ENCODE measurements around the gene FAM177B.

The FAM177B gene

GRCh38 chr1:222791006-222791710 is 54.2 kb downstream of the FAM177B start:
- no peak overlapping the region for H3K4me3 ChIP-seq (ENCODE audit: low read depth, low read length)
- no peak for TF ChIP-seq CTCF (conservative IDR thresholded peaks at IDR 0.05; ENCODE audit: low read depth, low read length)
- DNase-seq (ENCODE audit: low read depth), result no peak

GRCh38 chr1:222792744-222793143 is 55.7 kb downstream of the FAM177B start:
- no peak overlapping the region for H3K4me3 ChIP-seq (ENCODE audit: low read depth, low read length)
- peak; percentile 58 for TF ChIP-seq CTCF (conservative IDR thresholded peaks at IDR 0.05; ENCODE audit: low read depth, low read length)
- peak; percentile 65 for DNase-seq (ENCODE audit: low read depth)

- H3K4me3 ChIP-seq (ENCODE audit: low read depth, low read length), result no peak overlapping the region
- peak; percentile 46 for TF ChIP-seq CTCF (conservative IDR thresholded peaks at IDR 0.05; ENCODE audit: low read depth, low read length)
- DNase-seq (ENCODE audit: low read depth), result peak; percentile 35
Observed at GRCh38 chr1:222794656-222795474, 57.9 kb downstream of the FAM177B start.

GRCh38 chr1:222798116-222798515 is 61.1 kb downstream of the FAM177B start:
- no peak overlapping the region for H3K4me3 ChIP-seq (ENCODE audit: low read depth, low read length)
- peak; percentile 70 for DNase-seq (ENCODE audit: low read depth)
- no peak for TF ChIP-seq CTCF (conservative IDR thresholded peaks at IDR 0.05; ENCODE audit: low read depth, low read length)

GRCh38 chr1:222798975-222799374 is 62.0 kb downstream of the FAM177B start:
- no peak for TF ChIP-seq CTCF (conservative IDR thresholded peaks at IDR 0.05; ENCODE audit: low read depth, low read length)
- DNase-seq (ENCODE audit: low read depth), result no peak
- H3K4me3 ChIP-seq (ENCODE audit: low read depth, low read length), result no peak overlapping the region
